Uterus (tissue), 2 donors: Measurements from ENCODE around the gene MX1.

ENCODE experiments used
- POLR2A ChIP-seq, 2 donors: fragments of 450-650 bp; IDR thresholded peaks; one replicate each; pipeline ENCODE4 v1.6.1; 2016; ENCODE audit warnings: antibody characterized with exemption in 2 of 2, mild to moderate bottlenecking in 1 of 2, moderate library complexity in 1 of 2
- TF ChIP-seq, protein P1 (sequence below), 4 experiments: fragments of 200-600 bp in 2 of 4; fragments of 450-650 bp in 2 of 4; sonication (generic) in 2 of 4; IDR thresholded peaks; one replicate each; pipeline ENCODE4 v1.5.1; 2016 to 2019; ENCODE audit warnings: antibody characterized with exemption in 4 of 4, mild to moderate bottlenecking in 2 of 4, moderate library complexity in 1 of 4

GRCh38 chr21:41418393-41418792 is 7.6 kb upstream of the MX1 start:
- no peak for TF ChIP-seq POLR2A (IDR thresholded peaks at IDR 0.05)
- TF ChIP-seq, protein P1, sequence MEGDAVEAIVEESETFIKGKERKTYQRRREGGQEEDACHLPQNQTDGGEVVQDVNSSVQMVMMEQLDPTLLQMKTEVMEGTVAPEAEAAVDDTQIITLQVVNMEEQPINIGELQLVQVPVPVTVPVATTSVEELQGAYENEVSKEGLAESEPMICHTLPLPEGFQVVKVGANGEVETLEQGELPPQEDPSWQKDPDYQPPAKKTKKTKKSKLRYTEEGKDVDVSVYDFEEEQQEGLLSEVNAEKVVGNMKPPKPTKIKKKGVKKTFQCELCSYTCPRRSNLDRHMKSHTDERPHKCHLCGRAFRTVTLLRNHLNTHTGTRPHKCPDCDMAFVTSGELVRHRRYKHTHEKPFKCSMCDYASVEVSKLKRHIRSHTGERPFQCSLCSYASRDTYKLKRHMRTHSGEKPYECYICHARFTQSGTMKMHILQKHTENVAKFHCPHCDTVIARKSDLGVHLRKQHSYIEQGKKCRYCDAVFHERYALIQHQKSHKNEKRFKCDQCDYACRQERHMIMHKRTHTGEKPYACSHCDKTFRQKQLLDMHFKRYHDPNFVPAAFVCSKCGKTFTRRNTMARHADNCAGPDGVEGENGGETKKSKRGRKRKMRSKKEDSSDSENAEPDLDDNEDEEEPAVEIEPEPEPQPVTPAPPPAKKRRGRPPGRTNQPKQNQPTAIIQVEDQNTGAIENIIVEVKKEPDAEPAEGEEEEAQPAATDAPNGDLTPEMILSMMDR (IDR thresholded peaks at IDR 0.05) = no peak
